Caki2 (cell line): ENCODE data around the gene GBGT1. TPM values are rescaled to one million over a fixed set of nuclear protein-coding genes. Genes with fewer than 3 reads are reported as not detected.

Experiments used
- DNase-seq: peaks from one replicate; pipeline ENCODE4 v3.0.0-alpha.2; 2015; ENCODE audit warnings: low read depth
- in situ Hi-C: cut with HindIII; loops from 2 replicates; pipeline ENCODE4 v1.10.0; 2016; ENCODE audit warnings: low sequenced_read_pairs, low pct_unique_long_range_greater_than_20kb, mixed read lengths
- total RNA-seq: library from RNA; depleted of rRNA; stranded (reverse); fragments of >200 nt; shearing (Covaris generic); gene quantifications from 2 replicates; pipeline ENCODE4 v1.2.3, GENCODE V29; 2014; ENCODE audit warnings: low replicate concordance

GBGT1 gene
- total RNA-seq, 1 experiment from 2014 or later = not detected

DNA sequence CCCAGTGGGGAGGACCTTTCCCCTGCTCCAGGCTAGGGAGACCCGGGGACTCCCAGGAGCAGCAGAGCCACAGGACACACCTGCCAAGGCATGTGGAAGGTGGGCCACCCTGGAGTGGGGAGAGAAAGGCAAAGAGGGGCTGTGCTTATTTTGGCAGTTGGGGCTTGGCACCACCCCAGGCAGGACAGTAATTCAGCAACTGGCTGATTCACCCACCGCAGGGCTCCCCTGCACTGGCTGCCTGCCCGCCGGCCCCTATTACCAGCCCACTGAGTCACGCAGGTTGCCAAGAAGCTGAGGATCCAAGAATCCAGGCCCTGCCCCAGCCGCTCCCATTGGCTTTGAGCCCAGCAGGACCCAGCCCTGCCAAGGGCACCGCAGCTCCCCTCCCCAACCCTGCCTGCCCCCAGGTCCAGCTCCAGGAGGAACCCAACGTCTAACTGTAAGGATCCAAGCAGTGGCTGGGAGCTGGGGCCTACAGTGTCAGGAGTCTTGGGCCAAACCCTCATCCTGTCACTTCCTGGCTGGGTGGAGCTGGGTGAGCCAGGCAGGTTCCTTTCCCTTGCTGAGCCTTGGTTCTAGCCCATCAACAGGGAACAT is 28.5 kb downstream of the GBGT1 start:
- in situ Hi-C loops = no loop called here
- DNase-seq = peak; percentile 96

DNA sequence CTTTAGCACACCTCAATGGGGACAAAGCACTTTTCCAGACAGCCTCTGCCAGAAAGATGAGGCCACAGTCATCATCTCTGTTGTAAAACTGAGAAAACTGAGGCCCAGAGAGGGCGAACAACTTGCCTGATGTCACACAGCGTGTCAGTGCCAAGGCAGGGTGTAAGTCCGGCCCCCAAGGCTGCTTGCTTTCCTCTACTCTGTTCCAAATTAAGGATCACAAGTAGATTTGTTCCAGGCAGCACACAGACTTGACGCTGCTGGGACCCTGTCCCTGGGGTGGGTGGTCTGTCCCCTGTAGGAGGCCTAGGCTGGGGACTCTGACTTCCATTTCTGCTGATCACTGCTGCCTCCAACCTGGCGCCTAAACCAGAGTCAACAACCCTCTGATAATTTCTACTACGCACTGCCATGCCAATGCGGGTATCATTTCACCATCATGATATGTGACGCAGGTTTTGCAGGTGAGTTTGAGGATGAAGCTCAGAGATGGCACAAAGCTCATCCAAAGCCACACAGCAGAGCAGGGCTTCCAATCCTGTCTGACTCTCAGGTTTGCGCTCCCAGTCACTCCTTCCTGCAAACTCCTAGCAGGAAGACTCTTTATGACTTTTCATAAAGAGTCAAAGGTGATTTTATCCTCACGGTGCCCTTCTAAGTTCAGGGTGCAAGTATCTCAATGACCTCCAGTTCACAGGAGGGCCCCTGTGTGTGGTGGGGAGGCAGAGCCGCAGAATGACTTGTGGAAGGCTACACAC is 29.1 kb downstream of the GBGT1 start:
- DNase-seq = no peak
- in situ Hi-C loops = no loop called here

DNA sequence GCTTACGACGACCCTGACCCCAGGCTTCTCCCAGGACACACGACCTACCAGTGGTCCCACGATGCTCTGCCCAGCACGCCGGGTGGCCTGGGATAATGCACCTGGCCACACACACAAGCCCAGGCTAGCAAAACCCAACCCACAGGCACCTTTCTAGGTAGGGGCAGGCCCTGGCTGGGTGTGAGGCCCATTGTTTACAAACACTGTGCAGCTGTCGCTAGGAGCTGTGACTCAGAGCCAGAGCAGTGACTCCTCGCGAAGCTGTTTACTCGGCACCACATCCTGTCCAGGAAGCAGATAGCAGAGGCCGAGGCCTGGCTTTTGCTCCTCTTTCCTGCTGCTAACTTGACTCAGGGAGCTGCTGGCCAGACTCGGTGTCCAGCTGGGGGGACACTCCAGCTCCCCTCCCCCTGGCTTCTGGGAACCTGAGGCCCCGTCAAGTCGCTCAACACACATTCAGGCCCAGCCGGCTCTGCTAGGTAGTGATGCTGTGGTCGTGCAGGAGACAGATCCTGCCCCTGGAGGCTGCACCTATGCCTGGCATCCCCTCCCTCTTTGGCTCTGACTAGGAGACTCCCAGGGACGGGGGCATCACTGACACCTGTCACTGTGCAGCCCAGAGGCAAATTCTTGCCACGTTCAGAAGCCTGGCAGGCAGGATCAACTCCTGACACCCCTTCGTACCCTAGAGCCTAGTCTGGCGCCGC is 29.9 kb downstream of the GBGT1 start:
- in situ Hi-C loops = no loop called here
- DNase-seq = peak; percentile 91

- in situ Hi-C loops = no loop called here
- DNase-seq = no peak
Measured at GRCh38 chr9:133132174-133132573, 31.5 kb downstream of the GBGT1 start.

- in situ Hi-C loops = no loop called here
- DNase-seq = no peak
Measured at GRCh38 chr9:133131506-133131905, 32.2 kb downstream of the GBGT1 start.

GRCh38 chr9:133130685-133131244 is 32.9 kb downstream of the GBGT1 start:
- no peak for DNase-seq
- in situ Hi-C loops = no loop called here

GRCh38 chr9:133129001-133129795 is 34.5 kb downstream of the GBGT1 start:
- in situ Hi-C loops = no loop called here
- no peak for DNase-seq

DNA sequence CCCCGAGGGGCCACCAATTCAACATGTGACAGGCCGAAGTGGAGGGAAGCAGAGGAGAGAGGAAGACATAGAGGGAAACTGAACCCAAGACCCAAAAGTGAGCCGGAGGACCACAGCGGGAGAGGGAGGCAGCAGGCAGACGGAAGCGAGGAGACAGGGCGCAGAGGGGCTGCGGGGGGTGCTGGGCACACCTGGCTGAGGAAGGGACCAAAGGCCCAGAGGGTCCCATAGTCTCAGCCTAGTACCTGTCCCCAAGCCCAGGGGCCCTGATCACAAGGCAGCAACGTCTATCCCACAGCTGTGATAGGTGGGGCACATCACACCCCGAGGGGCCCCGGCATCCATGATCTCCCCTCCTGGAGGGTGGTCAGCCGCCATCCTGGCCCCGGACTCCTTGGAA is 35.6 kb downstream of the GBGT1 start:
- in situ Hi-C loops = no loop called here
- no peak for DNase-seq

DNA sequence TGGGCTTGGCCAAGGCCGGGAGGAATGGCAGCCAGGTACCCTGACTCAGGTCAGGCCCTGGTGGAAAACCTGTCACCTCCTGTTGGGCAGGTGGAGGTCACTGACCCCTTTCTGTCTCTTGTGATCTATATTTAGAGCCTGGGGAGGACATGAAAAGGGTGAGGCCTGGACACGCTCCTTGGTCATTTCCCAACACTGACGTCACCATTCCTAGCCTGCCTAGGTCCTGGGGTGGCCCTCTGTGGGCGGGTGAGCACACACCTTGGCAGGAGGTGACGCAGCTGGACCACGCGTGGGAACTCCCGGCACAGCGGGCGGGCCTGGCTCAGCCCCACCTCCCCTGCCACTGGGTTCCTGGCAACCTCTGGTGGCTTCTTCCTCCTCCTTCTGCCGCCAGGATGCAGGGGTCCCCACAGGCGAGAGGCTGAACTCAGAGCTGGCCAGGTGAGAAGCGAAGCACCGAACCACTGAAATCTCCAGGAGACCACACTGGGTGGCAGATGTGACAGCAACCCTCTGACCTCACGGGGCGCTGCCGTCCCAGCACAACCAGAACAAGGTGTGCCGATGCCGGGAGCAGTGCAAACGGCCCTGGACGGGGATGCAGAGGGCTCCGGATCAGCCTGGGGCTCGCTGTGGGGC is 36.3 kb downstream of the GBGT1 start:
- DNase-seq = peak; percentile 45
- in situ Hi-C loops = no loop called here

DNA sequence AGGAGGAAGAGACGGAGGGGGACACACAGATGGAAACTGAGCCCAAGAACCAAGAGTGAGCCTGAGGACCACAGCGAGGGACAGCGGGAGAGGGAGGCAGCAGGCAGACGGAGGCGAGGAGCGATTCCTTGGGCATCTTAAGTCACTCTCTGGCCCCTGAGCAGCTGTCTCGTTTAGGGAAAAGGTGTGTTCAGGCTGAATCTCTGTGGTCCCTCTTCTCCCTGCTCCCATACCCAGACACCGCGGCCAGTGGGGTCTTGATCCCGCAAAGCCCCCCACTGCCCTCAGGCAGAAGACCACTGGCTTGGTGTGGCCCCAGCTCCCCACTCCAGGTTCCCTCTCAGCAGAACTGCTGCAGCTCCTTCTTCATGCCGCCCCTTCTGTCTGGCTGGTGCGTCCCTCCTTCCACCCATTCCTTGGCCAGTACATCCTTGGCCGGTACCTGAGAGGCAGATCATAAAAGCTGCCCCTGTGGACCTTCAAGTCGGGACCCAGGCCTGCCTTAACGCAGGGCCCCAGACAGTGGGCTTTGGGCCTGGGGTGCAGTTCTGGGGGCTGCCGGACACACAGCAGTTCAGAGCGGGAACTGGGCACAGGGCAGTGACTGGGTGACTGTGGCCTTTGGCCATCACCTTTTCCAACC is 36.9 kb downstream of the GBGT1 start:
- DNase-seq = no peak
- in situ Hi-C loops = no loop called here

DNA sequence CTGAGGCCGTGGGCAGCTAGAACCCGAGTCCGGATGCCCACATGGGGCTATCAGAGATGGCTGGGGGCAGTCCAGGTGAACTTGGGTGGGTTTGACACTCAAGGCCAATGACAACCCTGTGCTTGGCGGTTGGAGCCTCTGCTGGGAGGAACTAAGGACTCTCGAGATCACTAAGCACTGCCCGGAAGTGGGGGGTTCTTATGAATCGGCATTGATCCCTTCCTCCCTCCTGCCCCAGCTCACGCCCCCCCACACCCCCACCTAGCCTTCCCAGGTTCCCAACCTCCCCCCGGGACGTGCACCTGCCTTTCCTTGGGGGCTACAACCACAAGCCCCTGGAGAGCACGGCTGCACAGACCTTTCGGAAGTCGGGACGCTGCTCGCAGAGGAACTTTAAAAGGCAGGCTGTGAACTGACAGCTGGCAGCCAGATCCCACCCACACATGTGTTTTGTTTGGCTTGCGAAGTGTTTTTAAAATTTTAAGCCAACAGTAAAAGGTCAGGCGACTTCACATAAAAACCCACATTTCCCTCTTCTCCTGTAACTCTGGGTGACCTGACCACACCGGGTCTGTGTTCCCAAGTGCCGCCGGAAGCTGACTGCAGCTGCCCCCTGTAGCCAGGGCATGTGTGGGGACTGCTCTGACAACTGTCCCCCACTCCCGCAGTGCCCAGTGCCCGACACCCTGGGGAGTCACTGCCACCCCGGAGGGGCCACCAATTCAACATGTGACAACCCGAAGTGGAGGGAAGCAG is 37.6 kb downstream of the GBGT1 start:
- peak; percentile 30 for DNase-seq
- in situ Hi-C loops = no loop called here

DNA sequence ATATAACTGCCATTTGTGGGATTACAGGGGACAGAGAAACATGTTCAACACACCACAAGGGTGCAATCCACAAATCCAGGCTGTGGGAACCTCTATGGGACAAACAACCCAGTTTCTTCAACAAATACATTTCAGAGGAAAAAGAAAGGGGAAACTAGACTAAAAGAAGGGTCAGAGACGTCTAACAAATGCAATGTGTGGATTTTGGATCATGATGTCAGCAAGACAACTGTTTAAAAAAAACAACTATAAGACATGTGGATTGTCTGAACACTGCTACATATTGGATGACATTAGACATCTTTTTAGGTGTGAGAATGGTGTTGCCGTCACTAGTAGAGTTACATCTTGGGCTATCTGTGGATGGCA is 38.8 kb downstream of the GBGT1 start:
- in situ Hi-C loops = no loop called here
- no peak for DNase-seq

- in situ Hi-C loops = no loop called here
- DNase-seq = no peak
Measured at GRCh38 chr9:133124123-133124906, 39.4 kb downstream of the GBGT1 start.

DNA sequence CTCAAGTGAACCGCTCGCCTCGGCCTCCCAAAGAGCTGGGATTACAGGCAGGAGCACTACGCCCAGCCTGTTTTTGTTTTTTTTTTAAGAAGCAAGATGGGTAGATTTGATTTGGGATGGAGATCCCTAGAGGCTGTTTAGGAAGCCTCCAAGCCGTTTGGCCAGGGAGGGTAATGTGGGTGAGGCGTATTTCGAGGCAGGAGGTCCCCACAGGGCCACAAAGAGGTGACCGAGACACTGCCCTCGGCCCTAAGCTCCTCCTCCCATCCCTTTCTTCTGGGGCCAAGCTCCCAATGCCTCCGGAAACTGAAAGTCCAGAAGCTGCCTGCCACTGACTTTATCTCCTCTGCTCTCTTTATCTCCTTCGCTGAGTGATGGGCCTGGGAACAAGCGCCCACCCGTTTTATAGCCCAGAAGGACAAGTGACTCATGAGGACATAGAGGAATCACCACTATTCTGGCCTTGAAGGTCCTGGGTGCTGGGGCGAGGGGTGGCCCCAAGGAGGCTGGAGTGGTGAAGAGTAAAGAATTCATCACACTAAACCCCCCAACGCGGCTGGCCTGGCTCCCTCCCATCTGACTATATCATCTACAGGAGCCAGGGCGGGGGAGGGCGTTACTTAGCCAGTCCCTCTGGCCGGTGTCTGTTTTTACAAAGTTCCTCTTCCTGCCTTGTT is 40.6 kb downstream of the GBGT1 start:
- in situ Hi-C loops = no loop called here
- DNase-seq = no peak

DNA sequence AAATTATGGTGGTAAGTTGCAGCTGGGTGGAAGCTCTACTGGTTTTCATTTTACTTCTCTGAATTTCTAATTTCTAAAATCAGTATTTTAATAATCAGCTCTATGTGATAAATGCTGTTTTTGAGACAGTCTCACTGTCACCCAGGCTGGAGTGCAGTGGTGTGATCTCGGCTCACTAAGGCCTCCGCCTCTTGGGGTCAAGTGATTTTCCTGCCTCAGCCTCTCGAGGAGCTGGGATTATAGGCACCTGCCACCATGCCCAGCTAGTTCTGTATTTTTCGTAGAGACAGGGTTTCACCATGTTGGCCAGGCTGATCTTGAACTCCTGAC is 41.1 kb downstream of the GBGT1 start:
- DNase-seq = no peak
- in situ Hi-C loops = no loop called here
